ENCODE data around the gene IZUMO1R. TPM values are rescaled to one million over a fixed set of nuclear protein-coding genes. Genes with fewer than 3 reads are reported as not detected.

The IZUMO1R gene
- polyA plus RNA-seq, 1 of the 3 experiments (the other 2 are of a cell fraction): 0.43 TPM

GRCh38 chr11:94307101-94307791 lies 2.9 kb downstream of the IZUMO1R start:
- no peaks in the 10 kb centered on the region for H4K20me1 ChIP-seq (ENCODE audit: insufficient read depth)
- no peaks in the 10 kb centered on the region for H3K9me2 ChIP-seq
- peaks cover 0 to 19% of the 10 kb centered on the region in 2 experiments; a peak in 3 of 4 replicates for H3K4me1 ChIP-seq (ENCODE audit: control insufficient read depth in 1 of 2, insufficient read depth in 2 of 2, low read depth in 1 of 2, low read length in 1 of 2)
- H2AFZ ChIP-seq (ENCODE audit: low read depth): no peak overlapping the region
- H3K4me2 ChIP-seq: no peak overlapping the region
- no peaks in the 10 kb centered on the region for H3K9me3 ChIP-seq
- no peaks in the 10 kb centered on the region for H3K27me3 ChIP-seq (ENCODE audit: insufficient read depth)
- 88% methylated on average over 7 of the region's 14 CpGs for WGBS (ENCODE audit: low lambda C conversion rate)
- no peaks in the 10 kb centered on the region for H3K36me3 ChIP-seq (replicated peaks in 1 of 2; ENCODE audit: control insufficient read depth in 1 of 2, insufficient read depth in 2 of 2, low read length in 1 of 2)
- H3K27ac ChIP-seq (ENCODE audit: low read depth in 2 of 2, low read length in 1 of 2): no peak overlapping the region
- DNase-seq: no peak
- CTCF ChIA-PET: interaction anchor here (1.4 to 1.9 kb wide), 2 partner anchors 9 to 412 kb away, joined by 4 read pairs; no protein-coding TSS in a partner anchor
- no peaks in the 10 kb centered on the region for H3K79me2 ChIP-seq (ENCODE audit: insufficient read depth)
- TF ChIP-seq GATA2 (CRISPR knock-in tag; IDR thresholded peaks at IDR 0.05) (no peak), RFX5 (IDR thresholded peaks at IDR 0.05; ENCODE audit: low read length) (no peak), SIN3A (IDR thresholded peaks at IDR 0.05; ENCODE audit: borderline replicate concordance, low read depth, low read length) (no peak), YY1 (IDR thresholded peaks at IDR 0.05; ENCODE audit: low read depth) (no peak), TEAD4 (IDR thresholded peaks at IDR 0.05; ENCODE audit: borderline replicate concordance, insufficient read depth) (no peak), POLR2AphosphoS5 (IDR thresholded peaks at IDR 0.05; ENCODE audit: low read depth, low read length) (no peak), TCF12 (IDR thresholded peaks at IDR 0.05) (no peak), FOXJ3 (CRISPR knock-in tag; IDR thresholded peaks at IDR 0.05) (no peak), MXI1 (IDR thresholded peaks at IDR 0.05; ENCODE audit: low read depth, low read length) (no peak), EZH2phosphoT487 (IDR thresholded peaks at IDR 0.05; ENCODE audit: borderline replicate concordance, low read depth) (no peak), SMC3 (IDR thresholded peaks at IDR 0.05; ENCODE audit: low read depth, low read length) (no peak), ELF1 (IDR thresholded peaks at IDR 0.05) (no peak), RCOR1 (IDR thresholded peaks at IDR 0.05; ENCODE audit: low read length) (no peak)
- TF ChIP-seq, protein P1, sequence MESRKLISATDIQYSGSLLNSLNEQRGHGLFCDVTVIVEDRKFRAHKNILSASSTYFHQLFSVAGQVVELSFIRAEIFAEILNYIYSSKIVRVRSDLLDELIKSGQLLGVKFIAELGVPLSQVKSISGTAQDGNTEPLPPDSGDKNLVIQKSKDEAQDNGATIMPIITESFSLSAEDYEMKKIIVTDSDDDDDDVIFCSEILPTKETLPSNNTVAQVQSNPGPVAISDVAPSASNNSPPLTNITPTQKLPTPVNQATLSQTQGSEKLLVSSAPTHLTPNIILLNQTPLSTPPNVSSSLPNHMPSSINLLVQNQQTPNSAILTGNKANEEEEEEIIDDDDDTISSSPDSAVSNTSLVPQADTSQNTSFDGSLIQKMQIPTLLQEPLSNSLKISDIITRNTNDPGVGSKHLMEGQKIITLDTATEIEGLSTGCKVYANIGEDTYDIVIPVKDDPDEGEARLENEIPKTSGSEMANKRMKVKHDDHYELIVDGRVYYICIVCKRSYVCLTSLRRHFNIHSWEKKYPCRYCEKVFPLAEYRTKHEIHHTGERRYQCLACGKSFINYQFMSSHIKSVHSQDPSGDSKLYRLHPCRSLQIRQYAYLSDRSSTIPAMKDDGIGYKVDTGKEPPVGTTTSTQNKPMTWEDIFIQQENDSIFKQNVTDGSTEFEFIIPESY (IDR thresholded peaks at IDR 0.05; ENCODE audit: borderline replicate concordance, low read depth): no peak
- TF ChIP-seq, protein P2, sequence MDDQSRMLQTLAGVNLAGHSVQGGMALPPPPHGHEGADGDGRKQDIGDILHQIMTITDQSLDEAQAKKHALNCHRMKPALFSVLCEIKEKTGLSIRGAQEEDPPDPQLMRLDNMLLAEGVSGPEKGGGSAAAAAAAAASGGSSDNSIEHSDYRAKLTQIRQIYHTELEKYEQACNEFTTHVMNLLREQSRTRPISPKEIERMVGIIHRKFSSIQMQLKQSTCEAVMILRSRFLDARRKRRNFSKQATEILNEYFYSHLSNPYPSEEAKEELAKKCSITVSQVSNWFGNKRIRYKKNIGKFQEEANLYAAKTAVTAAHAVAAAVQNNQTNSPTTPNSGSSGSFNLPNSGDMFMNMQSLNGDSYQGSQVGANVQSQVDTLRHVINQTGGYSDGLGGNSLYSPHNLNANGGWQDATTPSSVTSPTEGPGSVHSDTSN (IDR thresholded peaks at IDR 0.05): no peak
- H3K9ac ChIP-seq: no peak overlapping the region
- peaks cover 3% of the 10 kb centered on the region for H3F3A ChIP-seq (replicated peaks; ENCODE audit: insufficient read depth)
- no peak overlapping the region for H3K4me3 ChIP-seq (ENCODE audit: low read depth in 2 of 2, low read length in 1 of 2)
- POLR2A ChIA-PET: no interaction called here

GRCh38 chr11:94308024-94308423 lies 3.6 kb downstream of the IZUMO1R start:
- H3K4me2 ChIP-seq: no peak overlapping the region
- TF ChIP-seq FOXM1 (IDR thresholded peaks at IDR 0.05; ENCODE audit: low read depth): no peak
- no peak overlapping the region for H3K9ac ChIP-seq

More at GRCh38 chr11:94308024-94308423, 3.6 kb downstream of the IZUMO1R start:
- 71% methylated on average over 1 of the region's 5 CpGs for WGBS (ENCODE audit: low lambda C conversion rate)
- POLR2A ChIA-PET: no interaction called here
- no peaks in the 10 kb centered on the region for H4K20me1 ChIP-seq (ENCODE audit: insufficient read depth)
- peaks cover 3% of the 10 kb centered on the region for H3F3A ChIP-seq (replicated peaks; ENCODE audit: insufficient read depth)
- CTCF ChIA-PET: interaction anchor here (1.4 kb wide), 1 partner anchor 10 kb away, joined by 4 read pairs; no protein-coding TSS in a partner anchor
- no peak overlapping the region for H3K27ac ChIP-seq (ENCODE audit: low read depth in 2 of 2, low read length in 1 of 2)
- peaks cover 0 to 19% of the 10 kb centered on the region in 2 experiments for H3K4me1 ChIP-seq (ENCODE audit: control insufficient read depth in 1 of 2, insufficient read depth in 2 of 2, low read depth in 1 of 2, low read length in 1 of 2)
- no peak for DNase-seq
- H3K79me2 ChIP-seq (ENCODE audit: insufficient read depth): no peaks in the 10 kb centered on the region
- no peaks in the 10 kb centered on the region for H3K36me3 ChIP-seq (replicated peaks in 1 of 2; ENCODE audit: control insufficient read depth in 1 of 2, insufficient read depth in 2 of 2, low read length in 1 of 2)
- no peaks in the 10 kb centered on the region for H3K9me2 ChIP-seq
- no peaks in the 10 kb centered on the region for H3K9me3 ChIP-seq
- H3K27me3 ChIP-seq (ENCODE audit: insufficient read depth): no peaks in the 10 kb centered on the region
- no peak overlapping the region for H2AFZ ChIP-seq (ENCODE audit: low read depth)
- H3K4me3 ChIP-seq (ENCODE audit: low read depth in 2 of 2, low read length in 1 of 2): no peak overlapping the region
